Mesenchymal stem cell (in vitro differentiated cells and primary cell): Measurements from ENCODE around the gene ASCC1.

Experiments used
- DNase-seq: peaks from one replicate; pipeline ENCODE4 v3.0.0-alpha.2; 2013
- H2AFZ ChIP-seq: one replicate; pipeline ENCODE4 v1.6.1; 2013; ENCODE audit warnings: low read depth, mild to moderate bottlenecking, control low read depth, inconsistent platforms, low read length, moderate library complexity
- H2AK5ac ChIP-seq: 2 replicates; pipeline ENCODE4 v1.6.1; 2013; ENCODE audit warnings: low read length, moderate library complexity, mild to moderate bottlenecking, inconsistent platforms; ENCODE audit not compliant: severe bottlenecking
- H2BK120ac ChIP-seq: one replicate; pipeline ENCODE4 v1.6.1; 2013; ENCODE audit warnings: low read depth, mild to moderate bottlenecking, inconsistent platforms, low read length, moderate library complexity
- H2BK12ac ChIP-seq, 2 experiments: one replicate each; pipeline ENCODE4 v1.6.1; 2013; ENCODE audit warnings: inconsistent platforms in 2 of 2, low read length in 2 of 2, mild to moderate bottlenecking in 2 of 2, moderate library complexity in 2 of 2, control low read depth in 1 of 2
- H2BK15ac ChIP-seq: one replicate; pipeline ENCODE4 v1.6.1; 2013; ENCODE audit warnings: mild to moderate bottlenecking, low read depth, inconsistent platforms; ENCODE audit not compliant: poor library complexity, severe bottlenecking
- H2BK5ac ChIP-seq: 2 replicates; pipeline ENCODE4 v1.6.1; 2013; ENCODE audit warnings: low read depth, mild to moderate bottlenecking, low read length, control low read depth, inconsistent platforms; ENCODE audit not compliant: poor library complexity, severe bottlenecking
- H3K14ac ChIP-seq, 2 experiments: one replicate each; pipeline ENCODE4 v1.6.1; 2013; ENCODE audit warnings: inconsistent platforms in 2 of 2, low read length in 2 of 2, control low read depth in 1 of 2, mild to moderate bottlenecking in 1 of 2, moderate library complexity in 1 of 2
- H3K18ac ChIP-seq, 2 experiments: one replicate each; pipeline ENCODE4 v1.6.1; 2013; ENCODE audit warnings: inconsistent platforms in 2 of 2, low read length in 2 of 2, control low read depth in 1 of 2, low read depth in 1 of 2, mild to moderate bottlenecking in 1 of 2
- H3K23ac ChIP-seq, 2 experiments: one replicate each; pipeline ENCODE4 v1.6.1; 2013; ENCODE audit warnings: inconsistent platforms in 2 of 2, low read length in 2 of 2, mild to moderate bottlenecking in 2 of 2, moderate library complexity in 2 of 2, control low read depth in 1 of 2
- H3K27ac ChIP-seq: 2 replicates; pipeline ENCODE4 v1.5.1; 2013; ENCODE audit warnings: mild to moderate bottlenecking, moderate library complexity, low read length, control low read depth, inconsistent platforms; ENCODE audit not compliant: poor library complexity, severe bottlenecking
- H3K27me3 ChIP-seq, 2 experiments: 2 replicates each; pipeline versions ENCODE4 v1.6.1 to v1.7.0; 2013; ENCODE audit warnings: low read length in 2 of 2, mild to moderate bottlenecking in 2 of 2, moderate library complexity in 2 of 2, control low read depth in 1 of 2, inconsistent platforms in 1 of 2; ENCODE audit not compliant: control insufficient read depth in 1 of 2, insufficient read depth in 1 of 2
- H3K36me3 ChIP-seq, 2 experiments: 2 replicates each; pipeline versions ENCODE4 v1.6.1 to v1.7.0; 2013; ENCODE audit warnings: low read length in 2 of 2, control low read depth in 1 of 2, inconsistent platforms in 1 of 2, low read depth in 1 of 2, mild to moderate bottlenecking in 1 of 2; ENCODE audit not compliant: insufficient read depth in 2 of 2, control insufficient read depth in 1 of 2
- H3K4ac ChIP-seq, 2 experiments: one replicate each; pipeline ENCODE4 v1.6.1; 2013; ENCODE audit warnings: inconsistent platforms in 2 of 2, low read length in 2 of 2, mild to moderate bottlenecking in 2 of 2, moderate library complexity in 2 of 2, control low read depth in 1 of 2, low read depth in 1 of 2
- H3K4me1 ChIP-seq: 2 replicates; pipeline ENCODE4 v1.6.1; 2013; ENCODE audit warnings: low read depth, low read length, control low read depth; ENCODE audit not compliant: control insufficient read depth, insufficient read depth
- H3K4me2 ChIP-seq: 2 replicates; pipeline ENCODE4 v1.6.1; 2013; ENCODE audit warnings: low read length, mild to moderate bottlenecking, inconsistent platforms; ENCODE audit not compliant: poor library complexity, severe bottlenecking
- H3K4me3 ChIP-seq, 2 experiments: 2 replicates each; pipeline versions ENCODE4 v1.5.1 to v1.7.0; 2013; ENCODE audit warnings: low read length in 2 of 2, mild to moderate bottlenecking in 2 of 2, control low read depth in 1 of 2, low read depth in 1 of 2; ENCODE audit not compliant: insufficient read depth in 1 of 2
- H3K79me1 ChIP-seq: replicated peaks from 2 replicates; pipeline ENCODE4 v1.6.1; 2013; ENCODE audit warnings: mild to moderate bottlenecking, control low read depth, low read length, inconsistent platforms; ENCODE audit not compliant: poor library complexity, severe bottlenecking
- H3K9ac ChIP-seq: 2 replicates; pipeline ENCODE4 v1.7.0; 2013; ENCODE audit warnings: mild to moderate bottlenecking, low read length, moderate library complexity
- H3K9me3 ChIP-seq: 2 replicates; pipeline ENCODE4 v1.7.0; 2013; ENCODE audit warnings: mild to moderate bottlenecking, low read length; ENCODE audit not compliant: control insufficient read depth
- H4K8ac ChIP-seq: one replicate; pipeline ENCODE4 v1.6.1; 2013; ENCODE audit warnings: inconsistent platforms, mild to moderate bottlenecking, low read length, moderate library complexity
- H4K91ac ChIP-seq: one replicate; pipeline ENCODE4 v1.6.1; 2013; ENCODE audit warnings: mild to moderate bottlenecking, low read length, inconsistent platforms
- WGBS: methylation state at CpG from one replicate; pipeline ENCODE4 v1.1.7; 2013; ENCODE audit warnings: mixed read lengths; 5-methylcytosine and 5-hydroxymethylcytosine counted together

The ASCC1 gene

DNA sequence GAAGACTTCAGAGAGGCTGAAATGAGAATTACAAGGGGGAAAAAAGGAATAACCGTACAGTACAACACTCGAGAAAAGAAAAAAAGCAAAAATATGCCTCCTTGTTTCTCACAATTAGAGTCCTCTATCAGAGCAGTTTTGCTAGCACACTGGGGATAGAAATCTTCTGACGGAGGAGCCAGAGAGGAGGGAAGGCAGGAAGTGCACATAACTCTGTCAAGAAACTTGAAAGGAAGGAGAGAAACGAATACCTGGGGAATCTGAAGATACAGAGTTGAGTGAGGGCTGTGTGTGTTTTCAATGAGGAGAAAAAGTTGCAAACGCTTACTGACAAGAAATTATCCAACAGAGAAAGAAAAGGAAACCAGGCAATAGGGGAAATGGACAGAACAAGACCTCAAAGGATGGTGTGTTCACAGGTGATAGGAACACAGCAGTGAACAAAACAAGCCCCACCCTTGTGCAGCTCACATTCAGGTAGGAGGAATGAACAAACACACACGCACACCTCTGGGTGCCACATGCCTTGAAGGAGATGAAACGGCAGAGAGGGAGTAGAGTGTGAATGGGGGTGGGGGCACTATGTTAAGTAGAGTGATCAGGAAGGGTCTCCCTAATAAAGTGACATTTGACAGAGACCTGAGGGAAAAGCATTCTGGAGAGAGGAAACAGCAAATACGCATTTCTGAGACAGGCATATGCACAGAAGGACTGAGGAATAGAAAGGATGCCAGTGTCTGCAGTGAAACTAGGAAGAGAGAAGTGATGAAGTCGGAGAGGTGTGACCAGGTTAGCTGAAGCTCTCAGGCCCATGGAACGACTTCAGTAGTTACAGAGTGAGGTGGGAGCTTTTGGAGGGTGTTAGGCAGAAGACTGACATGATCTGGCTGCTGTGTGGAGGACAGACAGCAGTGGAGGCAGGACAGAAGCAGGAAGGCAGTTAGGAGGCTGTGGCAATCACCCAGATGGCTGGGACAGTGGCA lies 81.0 kb downstream of the ASCC1 start:
- H3K4ac ChIP-seq, result no peak overlapping the region
- peaks cover 11% of the 10 kb centered on the region for H3K79me1 ChIP-seq
- H2AFZ ChIP-seq, result no peak overlapping the region
- H3K27ac ChIP-seq, result no peak overlapping the region
- no peak overlapping the region for H3K9ac ChIP-seq
- H3K23ac ChIP-seq, result no peak overlapping the region
- H3K9me3 ChIP-seq, result no peaks in the 10 kb centered on the region
- no peak overlapping the region for H2BK15ac ChIP-seq
- H3K18ac ChIP-seq, result no peak overlapping the region
- no peak overlapping the region for H3K4me2 ChIP-seq
- no peaks in the 10 kb centered on the region for H3K27me3 ChIP-seq
- no peak overlapping the region for H2BK120ac ChIP-seq
- no peak overlapping the region for H4K91ac ChIP-seq
- no peak overlapping the region for H2BK12ac ChIP-seq
- no peak overlapping the region for H3K14ac ChIP-seq
- WGBS, result 92% methylated on average over 8 of the region's 10 CpGs
- H3K36me3 ChIP-seq, result peaks cover 9 to 24% of the 10 kb centered on the region in 2 experiments
- no peak for DNase-seq
- H4K8ac ChIP-seq, result no peak overlapping the region
- H2AK5ac ChIP-seq, result no peak overlapping the region
- H3K4me1 ChIP-seq, result peaks cover 1% of the 10 kb centered on the region
- no peak overlapping the region for H3K4me3 ChIP-seq
- no peak overlapping the region for H2BK5ac ChIP-seq

DNA sequence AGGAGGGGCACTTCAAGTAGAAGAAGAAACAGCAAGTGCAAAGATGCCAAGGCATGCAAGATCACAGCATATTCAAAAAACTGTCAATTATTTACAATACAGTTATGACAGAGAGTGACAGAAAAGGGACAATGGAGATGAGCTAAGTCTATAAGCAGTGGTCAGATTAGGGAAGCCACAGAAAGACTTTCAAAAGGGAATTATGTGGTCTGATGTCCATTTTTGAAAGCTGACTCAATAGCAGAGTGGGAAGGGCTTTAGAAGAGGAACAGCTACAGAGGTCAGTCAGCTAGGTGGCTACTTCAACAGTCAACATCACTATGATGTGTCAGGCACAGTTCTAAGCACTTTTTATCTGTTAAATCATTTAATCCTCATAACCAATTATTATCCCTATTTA lies 82.6 kb downstream of the ASCC1 start:
- Histone ChIP-seq H2BK5ac (no peak overlapping the region), H3K14ac (no peak overlapping the region), H3K4me2 (no peak overlapping the region), H2AFZ (no peak overlapping the region), H4K91ac (no peak overlapping the region), H2BK12ac (no peak overlapping the region), H3K4me1 (peaks cover 1% of the 10 kb centered on the region), H2BK120ac (no peak overlapping the region), H2BK15ac (no peak overlapping the region), H3K4ac (no peak overlapping the region), H3K9me3 (no peaks in the 10 kb centered on the region), H3K18ac (no peak overlapping the region), H3K79me1 (peaks cover 10% of the 10 kb centered on the region), H2AK5ac (no peak overlapping the region), H3K27me3 (no peaks in the 10 kb centered on the region), H3K36me3 (peaks cover 9 to 24% of the 10 kb centered on the region in 2 experiments), H3K9ac (no peak overlapping the region), H3K27ac (no peak overlapping the region), H3K4me3 (no peak overlapping the region), H4K8ac (no peak overlapping the region), H3K23ac (no peak overlapping the region)
- peak; percentile 81 for DNase-seq

DNA sequence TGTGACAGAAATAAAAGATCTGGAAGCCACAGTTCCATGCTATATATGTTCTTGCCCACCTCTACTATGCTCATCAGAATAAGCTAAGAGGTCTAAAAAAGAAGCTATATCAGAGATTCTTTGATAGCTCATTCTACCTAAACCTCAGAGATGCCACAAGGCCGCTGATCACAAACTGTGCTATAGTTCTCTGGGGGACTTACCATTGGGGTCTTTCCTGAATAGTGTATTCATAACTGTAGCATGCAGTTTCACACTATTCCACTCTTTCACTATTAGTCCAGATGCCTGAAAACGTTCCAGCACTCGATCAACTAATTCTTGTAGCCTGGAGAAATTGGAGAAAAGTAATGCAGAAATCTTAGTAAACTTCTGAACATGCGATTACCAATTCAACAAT lies 83.2 kb downstream of the ASCC1 start:
- Histone ChIP-seq H3K9me3 (no peaks in the 10 kb centered on the region), H2BK120ac (no peak overlapping the region), H3K9ac (no peak overlapping the region), H3K14ac (no peak overlapping the region), H3K4me3 (no peak overlapping the region), H2AFZ (no peak overlapping the region), H4K91ac (no peak overlapping the region), H3K4me2 (no peak overlapping the region), H2BK15ac (no peak overlapping the region), H2BK12ac (no peak overlapping the region), H3K36me3 (peaks cover 9 to 24% of the 10 kb centered on the region in 2 experiments), H2AK5ac (no peak overlapping the region), H3K18ac (no peak overlapping the region), H2BK5ac (no peak overlapping the region), H3K4me1 (peaks cover 1% of the 10 kb centered on the region), H4K8ac (no peak overlapping the region), H3K4ac (no peak overlapping the region), H3K23ac (no peak overlapping the region), H3K27me3 (no peaks in the 10 kb centered on the region), H3K27ac (no peak overlapping the region), H3K79me1 (peaks cover 9% of the 10 kb centered on the region)
- no peak for DNase-seq
- 96% methylated on average over 4 of the region's 4 CpGs for WGBS

DNA sequence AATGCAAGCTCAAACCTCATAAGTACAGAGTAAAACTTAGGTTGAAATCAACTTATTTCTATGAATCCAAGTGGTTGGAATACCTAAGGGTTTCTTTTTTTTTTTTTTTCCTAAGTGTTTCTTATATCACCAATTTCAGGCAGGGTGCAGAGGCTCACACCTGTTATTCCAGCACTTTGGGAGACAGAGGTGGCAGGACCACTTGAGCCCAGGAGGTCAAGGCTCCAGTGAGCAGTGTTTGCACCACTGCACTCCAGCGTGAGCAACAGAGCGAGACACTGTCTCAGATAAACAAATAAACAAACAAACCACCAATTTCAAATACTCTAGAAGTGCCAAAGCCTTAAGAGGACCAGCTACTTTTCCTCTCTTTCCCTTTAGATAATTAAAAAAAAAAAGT lies 88.5 kb downstream of the ASCC1 start:
- H3K4me3 ChIP-seq, result no peak overlapping the region
- H2AFZ ChIP-seq, result no peak overlapping the region
- H3K9me3 ChIP-seq, result no peaks in the 10 kb centered on the region
- H3K79me1 ChIP-seq, result no peaks in the 10 kb centered on the region
- H3K27ac ChIP-seq, result no peak overlapping the region
- H2BK15ac ChIP-seq, result no peak overlapping the region
- no peak overlapping the region for H3K23ac ChIP-seq
- H3K4ac ChIP-seq, result no peak overlapping the region
- H2BK12ac ChIP-seq, result no peak overlapping the region
- no peak overlapping the region for H3K14ac ChIP-seq
- H4K8ac ChIP-seq, result no peak overlapping the region
- no peak overlapping the region for H3K18ac ChIP-seq
- no peak overlapping the region for H4K91ac ChIP-seq
- peaks cover 0 to 15% of the 10 kb centered on the region in 2 experiments for H3K36me3 ChIP-seq
- no peak overlapping the region for H2BK120ac ChIP-seq
- no peak overlapping the region for H2BK5ac ChIP-seq
- H3K4me2 ChIP-seq, result no peak overlapping the region
- no peaks in the 10 kb centered on the region for H3K27me3 ChIP-seq
- no peak for DNase-seq
- no peaks in the 10 kb centered on the region for H3K4me1 ChIP-seq
- no peak overlapping the region for H2AK5ac ChIP-seq
- 67% methylated on average over 2 of the region's 2 CpGs for WGBS
- H3K9ac ChIP-seq, result no peak overlapping the region
